Measurements from ENCODE around the gene RAB3IL1. TPM values are rescaled to one million over a fixed set of nuclear protein-coding genes. Genes with fewer than 3 reads are reported as not detected.

The RAB3IL1 gene
- total and polyA plus RNA-seq, 8 donors: 0.58 to 13.3 (median 10.1) TPM; not detected in 1

GRCh38 chr11:61896665-61897386 lies 20.5 kb downstream of the RAB3IL1 start:
- H3K9me3 ChIP-seq: no peaks in the 10 kb centered on the region
- peaks cover 0 to 18% (median 16%) of the 10 kb centered on the region in 4 donors for H3K36me3 ChIP-seq
- TF ChIP-seq EP300 (IDR thresholded peaks at IDR 0.05) (no peak), POLR2A (IDR thresholded peaks at IDR 0.05) (no peak), POLR2AphosphoS5 (IDR thresholded peaks at IDR 0.05) (no peak)
- TF ChIP-seq, protein P1, sequence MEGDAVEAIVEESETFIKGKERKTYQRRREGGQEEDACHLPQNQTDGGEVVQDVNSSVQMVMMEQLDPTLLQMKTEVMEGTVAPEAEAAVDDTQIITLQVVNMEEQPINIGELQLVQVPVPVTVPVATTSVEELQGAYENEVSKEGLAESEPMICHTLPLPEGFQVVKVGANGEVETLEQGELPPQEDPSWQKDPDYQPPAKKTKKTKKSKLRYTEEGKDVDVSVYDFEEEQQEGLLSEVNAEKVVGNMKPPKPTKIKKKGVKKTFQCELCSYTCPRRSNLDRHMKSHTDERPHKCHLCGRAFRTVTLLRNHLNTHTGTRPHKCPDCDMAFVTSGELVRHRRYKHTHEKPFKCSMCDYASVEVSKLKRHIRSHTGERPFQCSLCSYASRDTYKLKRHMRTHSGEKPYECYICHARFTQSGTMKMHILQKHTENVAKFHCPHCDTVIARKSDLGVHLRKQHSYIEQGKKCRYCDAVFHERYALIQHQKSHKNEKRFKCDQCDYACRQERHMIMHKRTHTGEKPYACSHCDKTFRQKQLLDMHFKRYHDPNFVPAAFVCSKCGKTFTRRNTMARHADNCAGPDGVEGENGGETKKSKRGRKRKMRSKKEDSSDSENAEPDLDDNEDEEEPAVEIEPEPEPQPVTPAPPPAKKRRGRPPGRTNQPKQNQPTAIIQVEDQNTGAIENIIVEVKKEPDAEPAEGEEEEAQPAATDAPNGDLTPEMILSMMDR (IDR thresholded peaks at IDR 0.05): no peak
- peak overlapping the region in 1 of 5 donors; percentile 48 for H3K27ac ChIP-seq
- 73 to 85% (median 76%) methylated on average over 13 to 15 of the region's 15 CpGs for WGBS, 5 donors
- no peak overlapping the region for H3K4me3 ChIP-seq
- intact Hi-C loops (cut with DNase I; ENCODE audit: low total_unique reads): loop anchor here (10.0 kb wide), 1 partner anchor 92 kb away; no protein-coding TSS in a partner anchor
- H3K4me1 ChIP-seq: peaks cover 2 to 25% (median 10%) of the 10 kb centered on the region in 4 donors
- no peaks in the 10 kb centered on the region for H3K27me3 ChIP-seq
- no peak for DNase-seq

GRCh38 chr11:61895718-61896059 lies 21.7 kb downstream of the RAB3IL1 start:
- no peak for TF ChIP-seq POLR2AphosphoS5 (IDR thresholded peaks at IDR 0.05)
- TF ChIP-seq, protein P1 (IDR thresholded peaks at IDR 0.05): no peak
- TF ChIP-seq POLR2A (IDR thresholded peaks at IDR 0.05): no peak
- intact Hi-C loops (cut with DNase I; ENCODE audit: low total_unique reads): loop anchor here (10.0 kb wide), 1 partner anchor 91 kb away; no protein-coding TSS in a partner anchor
- H3K27me3 ChIP-seq: no peaks in the 10 kb centered on the region
- H3K36me3 ChIP-seq: peaks cover 0 to 13% (median 7%) of the 10 kb centered on the region in 4 donors
- WGBS, 5 donors: 67 to 72% (median 71%) methylated on average over 3 to 4 of the region's 4 CpGs
- no peak for DNase-seq
- no peak overlapping the region for H3K4me3 ChIP-seq
- H3K9me3 ChIP-seq: no peaks in the 10 kb centered on the region
- no peak overlapping the region for H3K27ac ChIP-seq
- H3K4me1 ChIP-seq: peaks cover 6 to 31% (median 15%) of the 10 kb centered on the region in 4 donors

GRCh38 chr11:61895046-61895717 lies 22.2 kb downstream of the RAB3IL1 start:
- Histone ChIP-seq H3K4me3 (no peak overlapping the region), H3K36me3 (peaks cover 0 to 13% (median 4%) of the 10 kb centered on the region in 4 donors), H3K27ac (peak overlapping the region in 2 of 5 donors; percentile 5 to 24), H3K9me3 (no peaks in the 10 kb centered on the region), H3K4me1 (peaks cover 11 to 36% (median 21%) of the 10 kb centered on the region in 4 donors), H3K27me3 (no peaks in the 10 kb centered on the region)
- no peak for DNase-seq
- 79 to 84% (median 81%) methylated on average over 17 of the region's 17 CpGs for WGBS, 5 donors
- TF ChIP-seq EP300 (IDR thresholded peaks at IDR 0.05) (no peak), POLR2A (IDR thresholded peaks at IDR 0.05) (no peak)
- TF ChIP-seq, protein P1 (IDR thresholded peaks at IDR 0.05): no peak
- intact Hi-C loops (cut with DNase I; ENCODE audit: low total_unique reads): loop anchor here (10.0 kb wide), 1 partner anchor 90 kb away; no protein-coding TSS in a partner anchor

DNA sequence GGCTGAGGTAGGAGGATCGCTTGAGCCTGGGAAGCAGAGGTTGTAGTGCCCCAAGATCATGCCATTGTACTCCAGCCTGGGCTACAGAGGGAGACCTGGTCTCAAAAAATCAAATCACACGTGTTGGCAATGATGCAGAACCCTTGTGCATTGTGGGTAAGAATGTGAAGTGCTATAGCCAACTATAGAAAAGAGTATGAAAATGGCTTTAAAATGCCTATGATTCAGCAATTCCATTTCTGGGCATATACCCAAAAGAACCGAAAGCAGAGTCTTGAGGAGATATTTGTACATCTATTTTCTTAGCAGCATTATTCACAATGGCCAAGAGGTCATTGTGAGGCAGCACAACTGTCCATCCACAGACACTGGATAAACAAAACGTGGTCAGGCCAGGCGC lies 23.4 kb downstream of the RAB3IL1 start:
- Histone ChIP-seq H3K27ac (peak overlapping the region in 4 of 5 donors; percentile 5 to 86 (median 28)), H3K9me3 (no peaks in the 10 kb centered on the region), H3K36me3 (peaks cover 0 to 13% (median 2%) of the 10 kb centered on the region in 4 donors), H3K4me3 (no peak overlapping the region), H3K27me3 (no peaks in the 10 kb centered on the region), H3K4me1 (peaks cover 15 to 39% (median 22%) of the 10 kb centered on the region in 4 donors)
- TF ChIP-seq, protein P1 (IDR thresholded peaks at IDR 0.05): no peak
- TF ChIP-seq EP300 (IDR thresholded peaks at IDR 0.05): no peak
- no peak for TF ChIP-seq POLR2AphosphoS5 (IDR thresholded peaks at IDR 0.05)
- TF ChIP-seq POLR2A (IDR thresholded peaks at IDR 0.05): no peak
- 51 to 61% (median 56%) methylated on average over 5 of the region's 5 CpGs for WGBS, 5 donors
- intact Hi-C loops (cut with DNase I; ENCODE audit: low total_unique reads): loop anchor here (10.0 kb wide), 1 partner anchor 89 kb away; no protein-coding TSS in a partner anchor
- DNase-seq: peak in 1 of 2 donors; percentile 71

Data from stomach (tissue), 9 donors.